Stimulated activated CD4-positive, alpha-beta T cell treated with anti-CD3 and anti-CD28 coated beads, Interleukin-12 subunit alpha, Interleukin-12 subunit beta, amount 100 ng/mL, for 4 hours (primary cell): ENCODE data around the gene DARS1.
"Not testable (repeated sequence)": the region's sequence is repeated elsewhere in the genome, so short reads cannot be mapped to it uniquely, and the experiment has no call there.

Experiments used
- DNase-seq: peaks from one replicate; pipeline ENCODE4 v3.0.0-alpha.2; 2020

The DARS1 gene

DNA sequence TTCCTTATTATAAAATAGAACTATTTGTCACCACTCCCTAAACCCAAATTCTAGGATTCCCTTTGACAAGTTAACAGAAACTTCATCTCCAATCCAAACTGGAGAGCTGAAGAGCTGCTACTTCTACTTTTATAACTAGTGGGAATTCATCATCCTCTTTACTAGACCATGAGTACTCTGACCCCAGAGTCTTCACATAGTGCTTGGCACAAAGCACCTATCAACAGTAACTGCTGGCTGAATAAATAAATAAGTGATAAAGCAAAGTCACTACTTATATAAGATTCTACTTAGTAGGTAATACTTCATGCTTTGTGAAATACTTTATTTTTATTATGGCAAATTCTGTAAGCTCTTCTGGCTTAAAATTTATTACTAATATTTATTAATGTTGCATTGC, 49.5 kb downstream of the DARS1 start:
- DNase-seq: no peak

DNA sequence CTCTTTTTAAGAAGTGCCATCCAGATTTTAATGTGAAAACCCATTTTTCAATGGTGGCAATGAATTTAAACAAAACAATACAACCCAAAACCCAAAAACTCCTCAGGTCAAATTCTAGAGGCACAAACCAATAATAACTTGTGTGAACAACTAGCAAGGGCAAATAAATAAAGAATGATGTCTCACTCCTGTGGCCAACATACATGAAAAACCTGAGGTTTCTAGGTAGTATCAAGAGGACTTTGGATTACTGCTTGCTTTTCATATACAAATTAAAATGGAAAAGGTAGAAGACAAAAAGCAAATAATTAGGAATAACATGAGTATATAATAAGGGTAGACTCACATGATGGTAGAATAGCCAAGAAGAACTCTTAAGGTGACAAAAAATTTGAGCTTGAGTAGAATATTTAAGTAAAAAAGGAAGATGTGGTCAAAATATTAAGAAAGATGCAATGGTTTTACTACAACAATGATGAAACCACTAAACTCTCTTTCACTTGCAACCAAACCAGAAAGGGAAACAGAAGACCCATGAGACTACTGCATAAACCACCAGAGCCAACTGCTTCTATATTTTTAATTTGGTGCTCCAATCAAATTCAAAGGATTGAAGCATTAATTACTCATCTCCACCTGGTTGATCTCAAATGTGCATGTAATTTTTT, 53.5 kb downstream of the DARS1 start:
- no peak for DNase-seq

DNA sequence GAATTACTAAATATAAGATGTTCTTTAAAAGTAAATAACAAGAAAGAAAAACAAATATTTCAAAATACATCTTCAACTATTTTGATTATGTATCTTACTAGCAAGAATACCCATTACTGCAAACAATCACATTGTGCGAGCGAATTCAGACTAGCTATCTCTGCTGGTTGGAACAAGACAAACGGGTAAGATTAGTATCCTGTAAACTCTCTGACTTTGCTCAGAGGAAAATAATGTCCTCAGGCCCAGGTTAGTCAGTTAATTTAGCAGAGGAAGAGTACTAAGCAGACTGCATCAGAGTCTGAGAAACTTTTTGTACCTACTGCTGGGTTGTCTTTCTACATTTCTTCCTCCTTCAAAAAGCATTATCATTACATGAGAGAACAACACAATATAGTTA, 58.8 kb downstream of the DARS1 start:
- no peak for DNase-seq

DNA sequence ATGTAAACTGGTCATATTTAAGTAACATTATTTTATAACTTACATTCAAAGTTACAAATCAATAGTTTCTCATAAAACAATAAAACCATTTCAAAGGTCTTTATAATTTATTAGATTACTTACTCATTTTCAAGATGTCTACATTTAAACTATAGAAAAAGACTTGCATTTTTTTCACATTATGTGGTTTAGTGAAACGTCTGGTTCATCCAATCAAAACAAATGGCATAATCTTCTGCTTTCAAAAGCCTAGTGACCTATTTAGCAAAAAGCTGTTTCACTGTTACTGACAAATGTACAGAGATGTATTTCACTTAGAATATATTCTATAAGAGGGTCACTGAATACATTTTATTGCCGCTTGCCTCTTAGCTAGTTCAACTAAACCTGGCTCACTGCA, 59.9 kb downstream of the DARS1 start:
- no peak for DNase-seq

DNA sequence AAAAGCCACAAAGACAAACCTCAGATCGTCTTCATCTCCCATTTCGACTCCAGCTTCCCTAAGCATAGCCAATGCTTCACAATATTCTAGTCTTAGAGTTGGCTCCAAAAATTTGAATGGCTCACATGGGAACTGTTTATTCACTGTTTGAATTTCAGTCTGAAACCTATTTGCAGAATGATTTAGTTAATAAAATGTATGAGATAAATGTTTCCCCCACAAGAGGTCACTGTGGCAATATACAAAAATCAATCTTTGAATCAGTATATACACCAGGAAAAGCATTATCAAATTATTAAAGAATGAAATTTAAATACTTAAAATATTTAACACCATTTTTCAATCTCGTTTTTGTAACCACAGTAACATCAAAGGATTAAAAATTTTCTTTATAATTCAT, 69.2 kb downstream of the DARS1 start:
- DNase-seq: no peak

DNA sequence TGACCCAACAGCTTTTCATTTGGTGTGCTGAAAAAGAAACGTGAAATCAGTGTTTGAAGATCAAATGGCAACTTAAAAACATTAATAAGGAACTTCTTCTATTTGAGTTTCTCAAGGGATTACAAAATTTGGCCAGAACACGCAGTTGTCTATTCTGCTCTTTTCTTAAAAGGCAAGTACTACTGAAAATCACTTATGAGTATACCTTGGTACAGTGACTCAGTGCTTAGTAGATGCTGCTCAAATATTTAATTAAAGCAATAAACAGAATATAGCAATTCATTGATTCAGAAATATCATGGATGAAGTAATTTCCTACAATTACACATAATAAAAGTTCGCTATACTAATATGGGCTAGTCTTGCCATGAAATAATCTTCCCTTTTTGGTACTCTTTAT, 70.9 kb downstream of the DARS1 start:
- DNase-seq: no peak

DNA sequence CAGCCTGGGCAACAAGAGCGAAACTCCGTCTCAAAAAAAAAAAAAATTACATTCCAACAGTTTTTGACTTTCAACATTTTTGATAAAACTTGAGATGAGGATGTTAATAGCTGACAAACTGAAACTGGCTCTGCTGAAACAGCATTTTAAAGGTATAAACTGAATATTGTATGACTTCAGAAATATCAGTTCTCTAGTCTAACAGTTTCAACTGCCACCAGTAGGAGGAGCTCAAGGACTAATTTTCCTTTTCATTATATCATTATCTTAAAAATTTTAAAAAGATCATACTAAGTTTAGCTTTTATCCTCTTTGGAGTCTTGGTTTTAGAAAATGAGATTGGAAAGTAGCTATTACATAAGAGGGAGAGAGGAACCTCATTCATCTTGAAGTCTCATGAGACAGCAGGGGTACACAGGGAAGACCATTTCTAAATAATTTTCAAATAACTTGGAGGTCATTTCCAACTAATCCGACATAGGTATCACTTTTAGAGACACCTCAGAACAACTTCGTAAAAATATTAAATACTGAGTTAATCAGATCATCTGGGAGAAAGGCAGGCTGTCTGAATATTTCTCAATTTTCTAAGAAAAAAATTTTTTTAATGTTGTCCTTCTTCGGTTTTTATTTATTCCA, 71.6 kb downstream of the DARS1 start:
- DNase-seq: peak; percentile 9

DNA sequence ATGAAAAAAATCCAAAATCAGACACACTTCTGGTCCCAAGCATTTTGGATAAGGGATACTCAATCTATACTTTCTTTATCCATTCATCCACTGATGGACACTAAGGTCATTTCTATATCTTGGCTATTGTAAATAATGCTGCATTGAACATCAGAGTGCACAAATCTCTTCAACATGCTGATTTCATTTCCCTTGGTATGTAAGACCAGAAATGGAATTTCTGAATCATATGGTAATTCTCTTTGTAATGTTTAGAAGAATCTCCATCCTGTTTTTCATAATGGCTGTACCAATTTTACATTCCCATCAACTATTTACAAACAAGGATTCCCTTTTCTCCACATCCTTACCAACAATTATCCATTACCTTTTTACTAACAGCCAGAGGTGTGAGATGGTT, 75.5 kb downstream of the DARS1 start:
- DNase-seq: no peak

DNA sequence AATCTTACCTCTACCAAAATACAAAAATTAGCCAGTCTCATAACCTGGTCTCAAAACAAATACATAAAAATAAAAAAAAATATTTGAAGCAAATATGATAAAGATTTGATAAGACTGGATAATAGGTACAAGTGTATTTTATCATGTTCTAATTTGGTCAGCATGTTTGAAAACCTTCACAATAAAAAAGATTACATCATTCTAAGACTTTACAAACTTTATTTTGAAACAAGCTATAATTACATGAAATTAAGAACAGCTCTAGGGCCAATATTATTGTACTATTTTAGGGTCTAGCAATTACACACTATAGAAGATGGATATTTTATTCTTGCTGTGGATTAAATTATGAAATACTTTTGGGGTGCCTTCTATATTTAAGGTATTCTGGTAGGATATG, 79.7 kb downstream of the DARS1 start:
- no peak for DNase-seq

DNA sequence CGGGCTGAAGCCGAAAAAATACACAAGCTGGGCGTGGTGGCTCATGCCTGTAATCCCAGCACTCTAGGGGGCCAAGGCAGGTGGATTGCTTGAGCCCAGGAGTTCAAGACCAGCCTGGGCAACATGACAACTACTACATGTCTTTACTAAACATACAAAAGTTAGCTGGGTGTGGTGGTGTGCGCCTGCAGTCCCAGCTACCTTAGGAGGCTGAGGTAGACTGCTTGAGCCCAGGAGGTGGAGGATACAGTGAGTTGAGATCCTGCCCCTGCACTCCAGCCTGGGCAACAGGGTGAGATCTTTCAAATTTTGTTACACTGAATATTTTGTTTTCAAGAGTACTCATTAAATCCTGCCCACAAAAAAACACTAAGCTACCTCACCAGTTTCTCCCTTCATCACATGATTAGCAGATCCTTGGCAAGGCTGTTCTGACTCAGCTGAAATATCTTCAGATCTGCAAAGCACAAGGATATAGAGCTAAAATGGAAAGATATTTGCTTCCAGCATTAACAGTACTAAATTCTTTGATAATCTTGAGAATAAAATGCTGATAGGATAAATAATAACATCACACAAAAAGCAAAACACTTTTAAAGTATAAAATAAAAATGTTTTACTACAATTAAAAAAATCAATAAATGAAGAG, 81.0 kb downstream of the DARS1 start:
- no peak for DNase-seq

DNA sequence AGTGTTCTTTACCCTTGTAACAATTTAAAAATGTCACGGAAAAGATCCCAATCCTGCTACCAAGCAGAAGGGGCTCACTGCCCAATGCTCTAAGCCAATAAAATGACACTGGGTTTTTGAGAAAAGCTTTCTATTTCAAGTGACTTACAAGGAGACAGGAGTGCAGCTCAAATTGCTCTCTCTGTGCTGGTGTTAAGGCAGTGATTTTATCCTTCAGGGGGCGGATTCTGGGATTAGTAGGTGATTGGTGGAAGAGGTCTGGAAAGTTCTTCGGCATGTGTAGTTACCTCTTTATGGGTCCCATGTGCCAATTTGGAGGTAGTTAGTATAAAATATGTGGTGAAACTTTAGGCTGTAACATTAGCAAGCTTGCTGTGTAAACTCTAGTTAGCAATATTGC, 81.8 kb downstream of the DARS1 start:
- DNase-seq: no peak

DNA sequence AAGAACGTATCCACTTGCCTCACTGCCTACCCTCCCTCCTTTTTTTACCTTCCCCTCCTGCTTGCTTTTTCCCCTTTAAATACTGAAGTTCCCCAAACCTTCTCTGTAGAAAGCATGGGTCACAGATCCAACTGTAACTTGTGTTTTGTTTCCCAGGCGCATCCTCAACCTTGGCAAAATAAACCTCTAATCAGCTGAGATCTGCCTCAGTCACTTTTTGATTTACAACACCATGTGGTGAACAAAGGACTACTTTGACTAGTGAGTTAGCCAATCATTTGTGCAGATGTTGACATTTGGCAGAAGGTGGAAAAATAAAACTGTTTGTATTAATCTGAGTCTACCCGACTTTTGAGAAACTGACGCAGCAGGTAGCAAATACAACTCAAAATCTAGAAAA, 85.9 kb downstream of the DARS1 start:
- no peak for DNase-seq

DNA sequence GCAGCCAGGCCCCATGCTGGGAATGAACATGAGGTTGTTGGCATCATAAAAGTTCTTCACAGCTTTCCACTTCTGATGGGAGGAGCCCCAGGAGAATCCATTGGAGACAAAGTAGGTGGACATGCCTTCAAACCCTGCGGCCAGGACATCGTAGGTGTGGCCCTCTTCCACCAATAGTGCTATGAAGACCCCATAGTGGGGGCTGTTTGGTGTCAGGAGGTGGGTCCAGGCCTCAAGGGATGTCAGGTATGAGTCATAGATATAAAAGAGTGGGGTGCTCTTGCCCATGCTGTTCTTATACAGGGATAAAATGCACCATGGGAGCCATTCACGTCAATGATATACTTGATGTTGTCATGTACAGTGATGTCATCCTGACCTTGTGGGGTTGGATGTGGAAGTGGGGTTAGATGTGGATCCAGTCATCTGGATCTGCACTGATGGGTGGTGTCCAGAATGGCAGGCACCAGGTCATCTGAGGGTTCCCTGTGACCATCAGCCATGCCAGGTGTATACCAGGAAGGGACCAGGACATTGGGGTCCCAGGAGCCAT, 87.1 kb downstream of the DARS1 start:
- no peak for DNase-seq

DNA sequence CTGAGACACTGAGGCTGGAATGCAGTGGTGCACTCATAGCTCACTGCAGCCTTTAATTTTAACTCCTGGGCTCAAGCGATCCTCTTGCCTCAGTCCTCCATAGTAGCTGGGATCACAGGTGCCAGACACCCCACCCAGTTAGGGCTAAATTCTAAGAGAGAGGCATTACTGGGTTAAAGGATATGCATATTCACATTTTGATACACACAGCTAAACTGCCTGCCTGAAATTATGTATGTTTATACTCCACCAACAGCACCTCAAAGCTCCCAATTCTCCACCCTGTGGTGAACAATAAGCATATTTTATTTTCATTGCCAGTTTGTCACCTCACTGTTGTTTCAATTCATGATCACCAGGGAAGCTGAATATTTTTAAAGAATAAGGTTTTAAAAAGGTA, 90.5 kb downstream of the DARS1 start:
- no peak for DNase-seq

DNA sequence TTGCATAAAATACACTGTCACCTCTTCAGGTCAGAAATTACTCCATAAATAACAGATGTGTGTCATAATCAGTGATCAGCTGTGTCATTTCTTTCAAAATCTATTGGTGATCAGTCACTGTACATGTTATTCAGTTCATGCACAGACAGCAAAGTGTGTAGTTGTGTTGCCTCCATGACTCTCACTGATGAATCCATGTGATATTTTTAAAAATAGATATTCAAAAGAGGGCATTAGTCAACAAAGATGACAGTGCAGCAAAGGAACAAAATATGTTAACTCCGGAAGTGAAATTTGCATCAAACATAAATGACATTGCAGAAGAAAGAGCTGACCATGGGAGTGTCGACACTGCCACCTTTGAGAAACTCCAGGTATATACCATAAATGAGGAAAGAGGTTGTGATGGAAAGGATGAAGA, 92.0 kb downstream of the DARS1 start:
- no peak for DNase-seq

DNA sequence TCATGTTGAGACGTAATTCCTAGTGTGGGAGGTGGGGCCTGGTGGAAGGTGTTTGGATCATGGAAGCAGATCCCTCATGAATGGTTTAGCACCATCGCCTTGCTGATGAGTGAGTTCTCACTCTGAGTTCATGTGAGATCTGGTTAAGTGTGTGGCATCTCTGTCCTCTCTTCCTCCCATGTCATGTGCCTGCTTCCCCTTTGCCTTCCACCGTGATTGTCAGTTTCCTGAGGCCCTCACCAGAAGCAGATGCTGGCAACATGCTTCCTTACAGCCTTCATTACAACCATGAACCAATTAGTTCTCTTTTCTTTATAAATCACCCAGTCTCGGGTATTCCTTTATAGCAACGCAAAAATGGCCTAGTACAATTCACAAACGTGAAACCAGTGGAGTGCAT, 94.6 kb downstream of the DARS1 start:
- no peak for DNase-seq

DNA sequence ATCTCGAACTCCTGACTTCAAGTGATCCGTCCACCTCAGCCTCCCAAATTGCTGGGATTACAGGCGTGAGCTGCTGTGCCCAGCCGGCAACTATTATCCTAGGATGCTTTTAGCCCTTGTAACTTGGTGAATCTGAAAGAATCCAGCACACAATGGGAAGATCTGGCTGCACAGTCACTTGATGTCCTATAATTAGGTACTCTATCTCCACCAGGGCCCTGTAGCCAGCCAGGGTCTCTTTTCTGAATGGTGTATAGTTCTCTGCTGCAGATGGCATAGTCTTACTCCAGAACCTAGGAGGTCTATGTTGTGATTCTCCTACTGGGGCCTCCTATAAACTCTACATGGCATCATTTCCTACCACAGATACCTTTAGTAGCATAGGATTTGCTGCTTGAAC, 95.3 kb downstream of the DARS1 start:
- DNase-seq: no peak

DNA sequence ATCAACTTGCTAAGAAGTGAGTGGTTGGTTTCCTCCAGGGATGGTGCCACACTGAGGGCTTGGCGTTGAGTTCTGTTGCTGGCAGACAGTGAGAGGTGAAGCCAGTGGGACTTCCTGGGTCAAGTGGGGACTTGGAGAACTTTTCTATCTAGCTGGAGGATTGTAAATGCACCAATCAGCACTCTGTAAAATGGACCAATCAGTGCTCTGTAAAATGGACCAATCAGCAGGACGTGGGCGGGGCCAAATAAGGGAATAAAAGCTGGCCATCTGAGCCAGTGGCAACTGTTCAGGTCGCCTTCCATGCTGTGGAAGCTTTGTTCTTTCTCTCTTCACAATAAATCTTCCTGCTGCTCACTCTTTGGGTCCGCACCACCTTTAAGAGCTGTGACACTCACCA, 96.8 kb downstream of the DARS1 start:
- DNase-seq: not testable (repeated sequence)

DNA sequence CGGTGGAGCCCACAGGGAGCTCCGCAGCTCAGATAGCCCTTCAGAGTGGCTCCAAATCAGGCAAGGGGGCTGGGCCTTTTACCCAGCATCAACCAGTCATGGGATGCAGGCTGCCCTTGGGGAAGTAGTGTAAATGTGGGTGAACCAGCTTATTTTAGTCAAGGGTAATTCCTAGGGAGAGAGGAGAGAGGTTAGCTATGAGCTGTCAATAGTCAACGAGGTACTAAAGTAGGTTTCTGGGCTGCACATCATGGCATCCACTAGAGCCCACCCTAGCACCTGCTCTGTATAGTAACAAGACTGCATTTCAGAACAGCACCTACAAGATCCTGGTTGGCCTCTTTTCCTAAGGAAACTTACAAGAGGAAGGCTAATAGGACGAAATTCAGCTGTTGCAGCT, 99.7 kb downstream of the DARS1 start:
- DNase-seq: no peak

DNA sequence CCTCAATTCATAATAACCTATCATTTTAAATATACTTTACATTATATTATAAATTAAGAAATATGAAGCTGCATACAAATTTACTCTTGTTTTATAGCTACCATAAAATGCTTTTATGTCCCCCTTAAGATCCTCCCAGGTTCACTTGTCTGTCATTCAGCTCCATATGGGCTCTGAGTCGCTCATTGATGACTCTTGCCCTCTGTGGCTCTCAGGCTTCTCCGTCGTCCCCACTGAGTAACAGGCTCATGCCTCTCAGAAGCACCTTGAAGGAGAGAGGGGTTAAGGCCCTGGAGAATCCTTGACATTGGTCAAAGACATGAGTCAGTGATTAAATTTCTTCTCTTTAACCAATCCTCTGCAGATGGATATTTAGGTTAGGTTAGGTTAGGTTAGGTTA, 103.0 kb downstream of the DARS1 start:
- DNase-seq: no peak

DNA sequence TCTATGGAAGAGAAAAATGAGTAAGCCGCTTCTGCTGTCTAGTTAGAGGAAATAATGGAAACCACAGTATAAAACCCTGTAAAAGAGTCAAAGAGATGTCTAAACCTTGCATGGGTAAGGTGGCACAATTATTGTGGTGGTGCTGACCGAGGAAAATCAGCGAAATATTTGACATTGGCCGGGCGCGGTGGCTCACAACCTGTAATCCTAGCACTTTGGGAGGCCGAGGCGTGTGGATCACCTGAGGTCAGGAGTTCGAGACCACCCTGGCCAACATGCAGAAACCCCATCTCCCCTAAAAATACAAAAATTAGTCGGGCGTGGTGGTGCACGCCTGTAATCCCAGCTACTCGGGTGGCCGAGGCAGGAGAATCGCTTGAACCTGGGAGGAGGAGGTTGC, 108.7 kb downstream of the DARS1 start:
- DNase-seq: not testable (repeated sequence)

DNA sequence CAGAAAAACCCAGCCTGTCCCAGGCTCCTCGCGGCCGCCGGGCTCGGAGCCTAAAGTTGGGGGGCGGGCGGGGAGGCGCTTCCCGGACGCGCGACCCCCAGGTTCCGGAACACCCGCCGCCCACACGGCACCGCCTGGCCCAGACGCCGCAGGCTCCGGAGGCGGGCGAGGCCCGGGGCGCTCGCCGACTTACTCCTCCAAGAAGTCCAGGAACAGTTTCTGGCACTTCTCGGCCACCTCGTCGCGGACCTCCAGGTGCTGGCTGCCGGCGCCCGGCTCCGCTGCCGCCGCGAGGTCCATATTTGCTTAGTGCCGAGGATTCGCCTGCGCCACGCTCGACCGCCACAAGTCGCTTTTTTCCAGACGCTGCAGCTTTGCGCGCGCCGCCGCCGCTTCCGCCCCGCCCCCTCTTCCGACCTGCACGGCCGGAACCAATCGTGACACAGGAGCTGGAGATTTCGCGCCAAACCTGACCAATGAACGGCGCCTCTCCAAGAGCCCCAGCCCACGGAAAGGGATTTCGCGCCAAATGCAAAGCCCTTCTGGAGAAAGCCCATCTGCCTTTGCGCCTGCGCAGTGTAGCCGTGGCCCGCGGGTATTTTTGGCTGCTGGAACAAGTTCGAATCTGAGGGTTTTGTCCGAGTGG, 109.2 kb downstream of the DARS1 start, which contains the start of gene MCM6:
Gene MCM6, minus strand, starts transcription at position 378 of the 646 bp plus-strand sequence. Its CDS starts 78 bp downstream, at position 300.
- DNase-seq: peak; percentile 98

DNA sequence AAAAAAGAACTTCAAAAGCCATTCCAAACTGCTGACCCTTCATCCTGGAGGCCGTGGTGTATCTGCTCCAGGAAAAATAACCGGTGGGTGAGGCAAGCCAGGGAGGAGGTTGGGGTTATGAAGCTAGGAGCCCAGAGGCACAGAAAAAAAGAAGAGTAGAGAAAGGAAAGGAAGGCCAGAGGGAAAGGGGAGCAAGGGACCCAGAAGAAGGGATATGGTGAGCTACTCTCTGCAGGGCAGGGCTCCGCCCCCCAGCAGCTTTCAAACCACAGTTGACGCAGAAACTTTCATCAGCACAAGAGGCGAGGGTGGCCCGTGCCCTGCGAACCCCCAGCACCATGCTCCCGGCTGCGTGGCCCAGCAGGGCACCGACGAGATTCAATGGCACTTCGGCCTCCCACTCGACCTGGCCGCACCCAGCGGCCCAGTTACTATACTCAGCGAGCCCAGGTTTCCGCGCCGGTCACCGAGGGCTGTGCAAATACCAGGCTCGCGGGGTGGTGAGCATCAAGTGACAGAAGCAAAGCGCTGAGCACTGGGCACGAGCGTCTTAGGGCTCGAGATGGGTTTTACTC, 109.8 kb downstream of the DARS1 start:
- DNase-seq: peak; percentile 62
